LNCaP clone FGC (cell line): ENCODE results near the gene NOX3.

Experiments used
- DNase-seq: peaks from one replicate; pipeline ENCODE4 v3.0.0-alpha.2; 2011; ENCODE audit warnings: low read depth
- H3K4me3 ChIP-seq: 2 replicates; pipeline ENCODE4 v1.5.1; 2011; ENCODE audit warnings: mild to moderate bottlenecking, low read depth, low read length, control low read depth
- TF ChIP-seq, protein P1 (sequence below): IDR thresholded peaks from 2 replicates; pipeline ENCODE4 v1.5.1; 2012; ENCODE audit warnings: mild to moderate bottlenecking; ENCODE audit not compliant: control insufficient read depth, insufficient read depth; ENCODE audit errors: extremely low read depth

Gene NOX3

GRCh38 chr6:155402656-155403304, 52.9 kb downstream of the NOX3 start:
- H3K4me3 ChIP-seq, result no peak overlapping the region
- TF ChIP-seq, protein P1, sequence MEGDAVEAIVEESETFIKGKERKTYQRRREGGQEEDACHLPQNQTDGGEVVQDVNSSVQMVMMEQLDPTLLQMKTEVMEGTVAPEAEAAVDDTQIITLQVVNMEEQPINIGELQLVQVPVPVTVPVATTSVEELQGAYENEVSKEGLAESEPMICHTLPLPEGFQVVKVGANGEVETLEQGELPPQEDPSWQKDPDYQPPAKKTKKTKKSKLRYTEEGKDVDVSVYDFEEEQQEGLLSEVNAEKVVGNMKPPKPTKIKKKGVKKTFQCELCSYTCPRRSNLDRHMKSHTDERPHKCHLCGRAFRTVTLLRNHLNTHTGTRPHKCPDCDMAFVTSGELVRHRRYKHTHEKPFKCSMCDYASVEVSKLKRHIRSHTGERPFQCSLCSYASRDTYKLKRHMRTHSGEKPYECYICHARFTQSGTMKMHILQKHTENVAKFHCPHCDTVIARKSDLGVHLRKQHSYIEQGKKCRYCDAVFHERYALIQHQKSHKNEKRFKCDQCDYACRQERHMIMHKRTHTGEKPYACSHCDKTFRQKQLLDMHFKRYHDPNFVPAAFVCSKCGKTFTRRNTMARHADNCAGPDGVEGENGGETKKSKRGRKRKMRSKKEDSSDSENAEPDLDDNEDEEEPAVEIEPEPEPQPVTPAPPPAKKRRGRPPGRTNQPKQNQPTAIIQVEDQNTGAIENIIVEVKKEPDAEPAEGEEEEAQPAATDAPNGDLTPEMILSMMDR, result no peak
- DNase-seq, result no peak

DNA sequence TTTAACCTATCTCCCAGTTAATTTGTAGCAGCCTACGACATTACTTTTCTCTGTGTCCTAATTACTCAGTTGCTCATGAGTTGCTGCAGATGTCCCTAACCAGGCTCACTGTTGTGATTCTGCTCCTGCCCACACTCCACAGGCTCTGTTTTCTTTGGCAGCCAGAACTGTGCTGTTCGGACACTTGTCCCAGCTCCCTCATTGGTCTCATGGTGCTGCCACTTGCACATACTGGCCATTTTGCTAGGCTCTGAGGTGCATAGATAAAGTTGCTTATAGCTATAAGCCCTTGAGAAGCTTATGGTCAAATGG, 55.0 kb downstream of the NOX3 start:
- TF ChIP-seq, protein P1, result no peak
- no peak for DNase-seq
- H3K4me3 ChIP-seq, result no peak overlapping the region

GRCh38 chr6:155399745-155400653, 55.6 kb downstream of the NOX3 start:
- H3K4me3 ChIP-seq, result no peak overlapping the region
- TF ChIP-seq, protein P1, result no peak
- DNase-seq, result no peak

GRCh38 chr6:155399062-155399744, 56.4 kb downstream of the NOX3 start:
- no peak for DNase-seq
- no peak overlapping the region for H3K4me3 ChIP-seq
- TF ChIP-seq, protein P1, result no peak

DNA sequence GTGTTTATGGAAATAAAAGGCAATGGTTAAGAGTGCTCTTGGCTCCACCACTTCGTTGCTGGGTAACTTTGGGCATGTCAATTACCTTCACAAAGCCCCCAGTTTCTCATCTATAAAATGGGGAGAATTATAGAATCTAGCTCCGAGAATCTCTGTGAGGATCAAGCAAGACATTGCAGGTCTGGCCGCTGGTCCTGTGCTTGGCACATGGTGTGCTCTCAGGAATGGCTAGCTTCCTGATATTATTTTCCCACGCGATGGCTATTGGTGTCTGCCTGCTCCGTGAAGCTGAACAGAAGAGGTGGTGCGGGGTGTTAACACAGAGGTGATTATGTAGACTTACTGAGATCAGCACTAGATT, 57.0 kb downstream of the NOX3 start:
- no peak overlapping the region for H3K4me3 ChIP-seq
- TF ChIP-seq, protein P1, result no peak
- no peak for DNase-seq

GRCh38 chr6:155398221-155398620, 57.4 kb downstream of the NOX3 start:
- DNase-seq, result no peak
- TF ChIP-seq, protein P1, result no peak
- no peak overlapping the region for H3K4me3 ChIP-seq
